GM19328 (cell line): ENCODE data around the gene CD52.
"Not testable (repeated sequence)": the region's sequence is repeated elsewhere in the genome, so short reads cannot be mapped to it uniquely, and the experiment has no call there.

Experiments
- ATAC-seq: cut with Tn5 transposase; IDR thresholded peaks from one replicate; pipeline ENCODE4 v1.9.1; 2021; ENCODE audit warnings: mild to moderate bottlenecking, moderate library complexity; ENCODE audit not compliant: unreplicated experiment

CD52 gene

DNA sequence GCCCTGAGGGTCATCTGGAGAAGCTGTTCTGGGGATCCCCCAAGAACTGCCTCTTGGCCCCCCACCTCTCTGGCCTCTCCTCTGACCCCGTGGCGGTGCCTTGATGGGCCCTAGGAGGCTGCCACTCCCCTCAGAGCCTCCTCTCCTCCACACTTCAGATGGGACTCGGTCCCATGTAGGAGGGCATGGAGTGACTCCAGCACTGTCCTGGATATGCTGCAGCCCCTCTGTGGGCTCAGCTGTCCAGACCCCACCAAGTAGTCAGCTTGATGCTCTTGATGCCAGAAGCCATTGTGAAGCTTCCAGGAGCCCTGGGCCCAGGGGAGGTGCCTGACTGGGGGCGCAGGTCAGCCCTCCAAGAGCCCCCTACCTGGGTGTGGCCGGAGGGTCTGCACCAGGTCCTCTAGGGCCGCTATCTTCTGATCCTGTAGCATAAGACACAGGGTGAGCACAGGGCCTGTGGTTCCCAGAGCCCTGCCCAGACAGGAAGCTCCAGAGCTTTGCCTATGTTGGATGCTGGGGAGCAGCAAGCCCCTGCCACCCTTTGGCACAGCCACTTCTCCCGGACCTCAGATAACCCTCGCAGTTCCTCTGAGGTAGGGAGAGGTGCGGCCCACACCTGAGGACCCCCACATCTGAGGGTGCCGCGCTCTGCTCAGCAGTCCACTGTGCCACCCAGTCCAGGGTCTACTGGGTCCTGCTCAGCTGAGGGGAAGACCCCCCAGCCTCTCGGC is 20.5 kb upstream of the CD52 start:
- no peak for ATAC-seq

DNA sequence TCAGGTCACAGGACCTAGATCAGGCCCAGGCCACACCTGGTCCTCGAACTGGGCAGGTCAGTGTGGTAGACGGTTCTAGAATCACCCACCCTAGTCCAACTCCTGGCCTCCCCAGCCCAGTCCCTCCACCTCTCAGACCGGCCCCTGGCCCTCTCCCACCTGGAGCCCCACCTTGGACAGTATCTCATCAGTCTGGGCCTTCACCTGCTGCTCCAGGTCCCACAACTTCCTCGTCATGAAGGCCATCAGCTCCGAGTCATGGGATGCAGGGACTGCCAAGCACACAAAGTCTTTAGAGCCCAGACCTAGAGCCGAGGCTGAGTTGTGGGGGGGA is 20.0 kb upstream of the CD52 start:
- no peak for ATAC-seq

DNA sequence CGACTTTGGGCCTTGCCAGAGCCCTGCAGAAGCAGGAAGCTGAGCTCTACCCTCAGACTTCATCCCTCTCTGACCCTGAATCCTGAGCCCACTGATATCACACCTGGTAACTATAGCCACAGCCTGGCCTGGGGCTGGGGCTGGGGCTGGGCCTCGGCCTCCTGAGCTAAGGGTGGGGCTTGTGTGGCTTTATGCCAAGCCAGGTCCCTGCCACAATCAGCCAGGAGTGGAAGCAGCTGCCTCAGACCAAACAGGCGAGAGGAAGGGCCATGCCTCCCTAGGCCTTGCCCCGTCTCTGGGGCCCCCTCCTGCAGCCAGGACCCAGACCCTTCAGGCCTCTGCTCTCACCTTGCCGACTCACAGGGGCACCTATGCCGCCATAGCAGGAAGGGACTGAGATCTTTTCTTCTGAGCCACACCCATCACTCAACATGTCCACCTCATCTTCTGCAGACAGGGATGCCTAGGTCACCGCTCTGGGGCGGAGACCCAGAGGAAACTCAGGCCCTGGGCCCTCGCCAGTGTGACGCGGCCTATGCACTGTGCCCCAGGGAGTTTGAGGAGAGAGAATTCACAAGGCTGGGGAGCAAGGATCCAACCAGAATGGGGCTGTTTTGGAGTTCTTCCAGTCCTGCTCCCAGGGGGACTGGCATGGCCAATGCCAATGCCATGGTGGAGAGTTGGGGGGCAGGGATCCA is 17.0 kb upstream of the CD52 start:
- no peak for ATAC-seq

DNA sequence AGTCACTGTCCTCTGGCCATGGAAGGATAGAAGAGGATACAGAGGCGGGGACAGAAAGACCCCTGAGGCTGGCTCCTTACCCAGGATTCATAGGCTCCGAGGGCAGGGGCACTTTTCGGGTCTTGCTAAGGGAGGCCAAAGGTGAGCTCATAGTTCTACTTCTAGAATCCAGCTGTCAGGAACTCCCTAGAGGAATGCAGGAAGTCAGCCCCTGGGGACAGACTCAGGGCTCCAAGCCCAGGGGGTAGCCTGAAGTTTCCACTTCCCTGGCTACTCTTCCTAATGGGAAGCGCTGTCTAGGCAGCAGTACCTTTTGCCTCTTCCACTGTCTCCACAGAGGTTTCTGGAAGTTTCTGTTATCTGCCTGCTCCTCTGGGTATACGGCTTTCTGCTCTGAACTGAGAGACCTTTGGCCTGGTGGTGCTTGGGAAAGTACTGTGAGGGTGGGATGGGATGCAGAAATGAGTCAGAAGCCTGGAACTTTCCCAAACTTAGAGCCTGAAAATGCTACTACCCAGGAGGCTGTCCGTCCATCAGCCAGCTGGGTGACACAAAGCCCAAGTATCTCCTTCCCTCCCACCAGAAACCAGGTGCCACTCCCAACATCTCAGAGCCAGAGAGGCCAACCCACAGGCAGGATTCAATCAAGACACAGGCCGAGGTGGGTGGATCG is 14.9 kb upstream of the CD52 start:
- ATAC-seq = no peak

DNA sequence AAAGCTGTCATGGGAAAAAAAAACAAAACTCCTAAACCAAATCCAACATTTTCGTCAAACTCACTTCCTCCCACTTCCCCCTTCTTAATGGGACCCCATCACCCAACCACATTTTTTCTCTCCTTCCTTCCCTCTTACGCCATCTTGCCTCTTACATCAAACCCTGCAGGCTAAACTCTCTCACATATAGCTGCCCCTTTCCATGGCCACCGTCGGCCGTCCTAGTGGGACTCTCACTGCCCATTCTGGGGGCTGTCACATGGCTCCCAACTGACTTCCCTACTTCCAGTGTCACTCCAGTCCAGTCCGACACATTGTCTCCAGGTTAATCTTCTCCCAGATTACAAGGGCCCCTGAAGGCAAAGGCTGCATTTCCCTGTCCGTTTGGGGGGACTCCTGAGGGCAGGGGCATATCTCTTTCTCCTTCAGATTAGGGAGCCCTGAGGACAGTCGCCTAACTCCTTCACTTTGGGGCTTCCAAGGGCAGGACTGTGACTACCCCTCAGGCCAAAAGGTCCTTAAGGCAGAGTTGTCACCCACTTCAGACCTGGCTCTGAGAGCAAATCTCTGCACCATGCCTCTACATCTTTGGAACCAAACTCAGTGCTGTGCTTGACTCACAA is 12.0 kb upstream of the CD52 start:
- ATAC-seq = no peak

DNA sequence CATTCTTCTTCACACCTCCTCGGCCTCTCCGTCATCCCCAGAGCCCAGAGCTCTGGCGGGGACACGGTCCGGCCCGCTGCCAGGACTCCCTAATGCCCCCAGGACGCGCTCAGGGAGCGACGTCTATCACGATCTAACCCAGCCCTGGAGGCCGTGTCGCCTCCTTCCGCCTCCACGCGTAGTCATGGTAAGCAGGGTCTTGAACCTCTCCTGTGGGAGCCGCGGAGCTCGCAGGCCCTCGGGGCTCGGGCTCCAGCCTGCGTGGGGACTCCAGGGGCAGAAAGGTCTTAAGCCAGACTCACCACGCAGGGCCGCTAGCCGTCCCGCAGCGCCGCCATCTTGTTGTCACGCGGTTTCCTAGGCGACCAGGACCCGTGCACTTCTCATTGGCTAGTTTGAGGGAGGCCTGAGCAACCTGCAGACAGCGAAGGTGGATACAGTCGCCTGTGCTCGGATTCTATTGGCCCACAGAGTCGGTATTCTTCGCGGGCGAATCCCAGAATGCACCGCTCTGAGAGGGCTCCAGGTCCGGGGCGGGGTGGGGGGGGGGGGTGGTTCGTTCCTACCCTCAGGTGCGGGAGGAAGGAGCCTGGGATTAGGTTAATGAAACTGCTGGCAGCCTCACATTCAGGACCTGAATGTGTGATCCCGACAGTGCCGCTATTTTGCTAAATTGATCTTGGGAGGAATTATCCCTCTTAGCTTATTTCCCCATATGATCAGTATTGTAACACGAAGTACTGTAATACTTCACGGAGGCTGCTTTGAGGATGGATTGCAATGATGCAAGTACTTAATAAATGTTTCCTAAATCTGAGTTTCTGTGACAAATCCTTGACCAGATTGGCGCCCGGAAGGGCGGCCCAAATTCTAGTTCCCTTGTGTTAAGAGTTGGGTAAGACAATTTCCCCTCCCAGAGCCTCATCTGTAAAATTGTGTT is 11.2 kb upstream of the CD52 start, which contains the start of gene UBXN11:
Gene UBXN11, minus strand, starts transcription at position 347 of the 940 bp plus-strand sequence. CDS start 3,753 bp downstream, outside the sequence.
- peak; percentile 96 for ATAC-seq

DNA sequence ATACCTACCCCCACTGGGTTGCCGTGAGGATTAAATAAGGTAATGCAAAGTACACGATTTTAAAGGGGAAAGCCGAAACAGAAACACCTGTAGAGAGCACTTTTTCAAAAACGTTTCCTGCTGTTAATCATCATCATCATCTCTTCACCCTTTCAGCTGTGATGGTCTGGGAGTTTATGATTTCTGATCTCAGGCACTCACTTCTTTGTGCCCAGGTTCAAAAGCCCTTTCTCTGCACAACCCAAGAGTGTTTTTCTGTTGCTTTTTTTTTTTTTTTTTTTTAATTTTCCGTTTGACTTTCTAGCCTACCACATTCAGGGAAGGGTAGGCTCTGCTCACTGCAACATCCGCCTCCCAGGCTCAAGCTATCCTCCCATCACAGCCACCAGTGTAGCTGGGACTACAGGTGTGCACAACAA is 10.4 kb upstream of the CD52 start:
- no peak for ATAC-seq

DNA sequence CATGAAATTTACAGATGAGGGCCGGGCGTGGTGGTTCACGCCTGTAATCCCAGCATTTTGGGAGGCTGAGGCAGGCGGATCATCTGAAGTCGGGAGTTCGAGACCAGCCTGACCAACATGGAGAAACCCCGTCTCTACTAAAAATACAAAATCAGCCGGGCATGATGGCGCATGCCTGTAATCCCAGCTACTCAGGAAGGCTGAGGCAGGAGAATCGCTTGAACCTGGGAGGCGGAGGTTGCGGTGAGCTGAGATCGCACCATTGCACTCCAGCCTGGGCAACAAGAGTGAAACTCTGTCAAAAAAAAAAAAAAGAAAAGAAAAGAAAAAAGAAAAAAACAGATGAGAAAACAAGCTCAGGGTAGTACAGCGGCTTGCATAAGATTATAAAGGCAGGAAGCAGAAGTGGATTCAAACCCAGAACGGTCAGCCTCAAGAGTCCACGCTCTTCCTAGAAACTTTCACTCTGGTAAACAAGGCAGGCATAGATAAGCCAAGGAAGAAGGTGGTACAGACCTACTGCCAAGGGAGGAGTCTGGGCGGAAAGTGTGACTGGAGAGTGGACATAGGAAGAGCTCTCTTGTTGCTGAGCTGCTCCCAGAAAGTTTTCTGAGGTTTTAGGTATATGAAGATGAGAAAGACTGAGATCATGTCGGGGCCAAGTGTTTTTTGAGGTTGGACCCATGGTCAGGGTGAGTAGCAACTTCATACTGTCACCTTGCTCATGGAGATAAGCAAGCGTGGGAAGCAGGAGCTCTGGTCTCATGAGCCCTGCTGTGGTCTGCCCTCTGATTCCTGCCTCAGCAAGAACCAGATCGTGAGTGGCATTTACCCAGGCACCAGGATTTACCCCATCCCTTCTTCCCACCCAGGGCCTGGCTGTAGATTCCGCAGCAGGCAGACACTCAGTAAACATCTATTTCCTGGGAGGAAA is 9.5 kb upstream of the CD52 start:
- ATAC-seq = not testable (repeated sequence)

DNA sequence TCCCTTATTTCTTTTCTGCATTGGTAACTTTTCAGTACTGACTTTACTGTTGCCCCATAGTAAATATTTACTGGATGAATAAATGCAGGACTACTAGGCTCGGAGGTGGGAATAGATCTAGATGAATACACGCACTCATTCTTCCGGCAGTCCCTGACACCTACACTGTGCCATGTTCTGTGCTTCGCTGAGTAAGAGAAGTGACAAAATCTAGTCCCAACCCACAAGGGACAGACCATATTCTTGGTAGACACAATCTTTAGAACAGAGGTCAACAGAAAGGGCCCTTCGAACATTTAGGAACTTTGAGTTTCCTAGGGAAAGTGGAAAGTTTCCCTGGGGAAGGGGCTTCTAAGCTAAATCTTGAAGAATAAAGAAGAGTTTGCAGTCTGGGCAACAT is 3.3 kb upstream of the CD52 start:
- ATAC-seq = no peak

DNA sequence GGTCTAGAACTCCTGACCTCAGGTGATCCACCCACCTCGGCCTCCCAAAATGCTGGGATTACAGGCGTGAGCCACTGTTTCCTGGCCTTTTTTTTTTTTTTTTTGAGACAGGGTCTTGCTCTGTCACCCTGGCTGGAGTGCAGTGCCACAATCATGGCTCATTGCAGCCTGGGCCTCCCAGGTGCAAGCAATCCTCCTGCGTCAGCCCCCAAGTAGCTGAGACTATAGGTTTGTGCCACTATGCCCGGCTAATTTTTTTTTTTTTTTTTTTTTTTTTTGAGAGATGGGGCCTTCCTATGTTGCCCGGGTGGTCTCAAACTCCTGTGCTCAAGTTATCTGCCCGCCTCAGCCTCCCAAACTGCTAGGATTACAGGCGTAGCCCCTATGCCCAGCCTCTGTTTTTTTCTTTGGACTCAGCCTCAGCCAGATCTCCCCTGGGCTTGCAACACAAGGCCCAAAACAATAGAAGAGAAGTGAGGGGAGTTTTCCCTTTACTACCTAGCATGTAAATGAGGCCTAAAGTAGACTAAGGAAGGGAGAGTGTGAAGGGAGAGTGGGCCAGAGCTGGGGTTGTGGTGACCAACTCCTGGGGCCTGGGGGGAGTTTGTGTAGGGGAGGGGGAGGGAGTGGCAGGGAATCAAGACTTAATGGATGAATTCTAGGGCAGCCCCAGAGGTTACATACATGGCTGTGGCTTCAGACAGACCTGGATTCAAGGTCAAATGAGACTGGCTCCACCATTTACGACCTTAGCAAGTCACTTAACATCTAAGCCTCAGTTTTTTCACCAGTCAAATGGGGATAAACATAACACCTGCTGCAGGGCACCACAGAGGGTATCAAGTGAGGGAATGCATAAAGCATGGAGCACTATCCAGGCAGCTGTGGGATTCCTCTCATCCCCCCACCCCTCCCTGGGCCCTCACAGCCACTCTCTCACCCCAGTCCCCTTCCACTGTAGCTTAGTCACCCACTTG is 1.6 kb upstream of the CD52 start:
- no peak for ATAC-seq

DNA sequence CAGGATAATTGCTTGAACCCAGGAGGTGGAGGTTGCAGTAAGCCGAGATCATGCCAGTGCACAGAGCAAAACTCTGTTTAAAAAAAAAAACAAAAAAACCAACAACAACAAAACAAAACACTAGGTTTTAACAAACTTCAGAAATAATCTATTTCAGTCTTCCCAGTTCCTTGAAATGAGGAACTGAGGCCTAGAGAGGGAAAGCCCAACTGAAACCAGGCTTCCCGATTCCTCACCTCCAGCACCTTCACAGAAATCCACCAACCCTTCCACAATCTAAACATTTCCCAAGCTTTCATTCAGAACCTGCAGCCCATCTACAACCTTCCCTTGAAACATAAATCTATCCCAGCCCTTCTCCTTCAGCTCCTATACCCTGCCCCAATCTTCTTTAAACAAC is 612 bp upstream of the CD52 start:
- ATAC-seq = no peak

DNA sequence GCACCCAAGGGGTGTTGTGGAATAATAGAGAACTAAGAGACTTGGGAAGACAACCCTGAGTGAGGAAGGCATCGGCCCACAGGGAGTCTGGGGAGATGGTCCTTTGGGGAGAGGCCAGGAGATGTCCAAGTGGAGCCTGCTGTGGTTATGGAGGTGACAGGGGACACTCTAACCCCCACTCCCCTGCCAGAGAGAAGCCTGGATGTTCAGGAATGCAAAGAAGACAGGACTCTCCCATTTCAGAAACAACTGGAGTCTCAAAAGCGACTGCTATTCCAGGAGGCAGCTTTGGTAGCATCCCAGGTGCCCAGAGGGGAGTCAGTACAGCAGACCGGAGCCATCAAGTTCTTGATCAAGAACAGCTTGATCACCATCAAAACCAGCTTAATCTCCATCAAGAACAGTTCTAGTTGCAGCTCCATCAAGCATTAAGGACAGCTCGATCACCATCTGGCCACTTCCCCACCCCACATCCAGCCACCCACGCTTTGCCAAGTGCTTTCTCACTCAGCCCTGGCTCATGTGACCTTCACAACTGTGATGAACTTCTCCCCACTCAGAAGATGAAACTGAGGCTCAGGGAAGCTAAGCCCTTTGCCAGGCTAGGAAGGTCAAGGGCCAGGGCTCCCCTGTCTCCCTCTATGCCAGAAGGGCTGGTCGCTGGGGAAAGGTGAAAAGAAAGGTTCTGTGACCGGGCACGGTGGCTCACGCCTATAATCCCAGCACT is 743 bp downstream of the CD52 start:
- no peak for ATAC-seq

DNA sequence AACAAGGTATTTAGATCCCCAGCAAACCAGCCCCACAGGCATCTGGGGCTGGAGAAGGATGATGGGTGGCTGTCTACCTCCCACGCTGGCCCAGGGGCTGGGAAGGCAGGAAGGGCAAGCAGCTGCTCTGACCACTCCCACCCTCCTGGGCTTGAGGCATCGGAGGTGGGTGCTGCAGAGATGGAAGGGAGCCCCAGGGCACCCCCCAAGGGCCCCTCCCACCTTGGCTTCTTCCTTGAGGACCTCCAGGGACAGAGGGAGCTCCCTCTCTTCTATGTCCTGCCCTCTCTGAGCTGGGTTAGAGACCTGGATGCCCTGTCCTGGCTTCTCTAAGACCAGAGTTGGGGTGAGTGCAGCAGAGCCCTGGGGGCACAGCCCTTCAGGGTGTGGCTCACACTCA is 3.1 kb downstream of the CD52 start:
- no peak for ATAC-seq

DNA sequence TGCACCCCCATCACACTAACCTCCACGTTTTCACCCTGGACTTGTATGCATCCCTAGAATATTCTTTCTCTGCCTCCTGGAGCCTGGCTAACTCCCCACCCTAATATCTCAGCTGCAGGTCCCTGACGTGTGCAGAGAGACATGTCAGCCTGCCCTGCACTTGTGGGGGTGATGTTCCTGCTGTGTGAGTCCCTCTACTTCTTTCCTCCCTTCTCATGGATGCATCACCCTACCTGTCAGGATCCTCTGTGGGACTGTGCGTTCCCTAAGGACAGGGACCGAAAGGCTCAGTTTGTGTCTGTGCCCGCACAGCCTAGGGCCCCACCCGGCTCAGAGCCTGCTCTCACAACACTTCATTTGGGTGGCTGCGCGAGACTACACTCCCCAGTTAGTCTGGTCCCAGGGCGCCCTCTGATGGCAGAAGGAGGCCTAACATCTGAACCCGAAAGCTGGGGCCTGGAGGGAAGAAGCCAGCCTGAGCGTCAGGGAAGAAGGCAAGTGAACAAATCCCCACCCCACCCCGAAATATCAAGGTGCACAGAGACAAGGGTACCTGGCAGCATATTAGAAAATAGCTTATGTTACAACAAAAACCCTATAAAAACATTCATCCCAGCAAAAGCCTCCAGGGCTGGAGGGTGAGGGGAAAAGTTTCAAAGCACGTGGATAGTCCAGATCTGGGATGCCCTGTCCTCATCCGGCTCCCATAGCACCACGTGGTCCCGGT is 3.7 kb downstream of the CD52 start:
- no peak for ATAC-seq

DNA sequence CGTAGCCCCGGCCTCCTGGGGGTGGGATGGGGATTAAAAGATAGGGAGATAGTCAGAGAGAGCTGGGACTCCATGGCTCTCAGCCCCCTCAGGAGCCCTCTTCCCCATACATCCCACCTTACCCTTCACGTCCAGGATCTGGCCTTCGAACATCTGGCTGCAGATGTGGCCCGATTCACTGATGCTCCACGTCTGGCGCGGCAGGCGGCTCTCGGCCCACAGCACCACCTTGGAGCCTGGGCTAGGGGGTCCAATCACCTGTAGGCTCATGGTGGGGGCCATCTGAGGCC is 4.2 kb downstream of the CD52 start:
- ATAC-seq = no peak

DNA sequence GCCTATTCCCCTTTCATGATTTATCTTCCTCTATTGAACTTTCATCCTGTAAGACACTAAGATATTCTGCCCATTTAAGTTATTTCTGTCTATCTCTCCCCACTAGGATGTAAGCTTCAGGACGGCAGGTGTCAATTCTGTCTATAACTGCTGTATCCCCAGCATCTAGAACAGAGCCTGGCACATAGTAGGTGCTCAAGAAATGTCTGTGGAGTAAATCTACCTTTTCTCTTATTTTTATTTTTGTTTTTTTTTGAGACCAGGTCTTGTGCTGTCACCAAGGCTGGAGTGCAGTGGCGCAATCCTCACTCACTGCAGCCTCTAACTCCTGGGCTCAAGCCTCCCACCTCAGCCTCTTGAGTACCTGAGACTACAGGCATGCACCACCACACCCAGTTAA is 5.6 kb downstream of the CD52 start:
- no peak for ATAC-seq

DNA sequence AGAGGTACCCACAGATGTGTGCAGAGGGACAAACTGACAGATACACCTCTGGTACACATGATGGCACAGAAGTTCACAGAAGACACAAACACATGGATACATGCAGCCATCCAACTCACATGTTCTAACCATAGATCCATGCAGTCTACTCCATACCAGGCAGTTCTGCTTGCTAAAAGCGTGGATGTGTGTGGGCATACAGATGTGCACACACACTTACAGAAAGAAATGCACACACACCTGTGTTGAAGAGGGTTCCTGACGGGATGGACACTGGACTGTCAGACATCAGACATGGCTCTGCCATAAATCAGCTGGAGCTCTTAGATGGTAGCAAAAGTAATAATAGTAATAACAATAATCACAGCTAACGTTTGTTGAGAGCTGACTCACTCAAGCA is 6.8 kb downstream of the CD52 start:
- no peak for ATAC-seq
